Activated naive CD4-positive, alpha-beta T cell treated with anti-CD3 and anti-CD28 coated beads for 36 hours (primary cell): ENCODE results near the gene FKBP15. TPM values are rescaled to one million over a fixed set of nuclear protein-coding genes. Genes with fewer than 3 reads are reported as not detected.
"Not testable (repeated sequence)": the region's sequence is repeated elsewhere in the genome, so short reads cannot be mapped to it uniquely, and the experiment has no call there.

Experiments used
- CTCF ChIA-PET: fragments of 350-600 bp; sonication (Branson Sonifier 250); formaldehyde crosslinking; loops from one replicate; lab custom pipeline; 2021; ENCODE audit warnings: antibody characterized with exemption; lab: Charles Lee
- DNase-seq: peaks from one replicate; pipeline ENCODE4 v3.0.0-alpha.2; 2020
- H3K27ac Mint-ChIP-seq: one replicate; pipeline ENCODE4 v1.8.0; 2021; ENCODE audit warnings: mild to moderate bottlenecking, mixed read lengths
- H3K27me3 Mint-ChIP-seq: one replicate; pipeline ENCODE4 v1.8.0; 2021; ENCODE audit warnings: low read depth, mixed read lengths
- H3K36me3 Mint-ChIP-seq: one replicate; pipeline ENCODE4 v1.8.0; 2021; ENCODE audit warnings: low read depth, mixed read lengths
- H3K4me1 Mint-ChIP-seq: one replicate; pipeline ENCODE4 v1.8.0; 2021; ENCODE audit warnings: low read depth, mixed read lengths
- H3K4me3 Mint-ChIP-seq: one replicate; pipeline ENCODE4 v1.8.0; 2021; ENCODE audit warnings: mild to moderate bottlenecking, moderate library complexity, mixed read lengths
- H3K9me3 Mint-ChIP-seq: one replicate; pipeline ENCODE4 v1.8.0; 2021; ENCODE audit warnings: mixed read lengths
- intact Hi-C: fragments of 100-400 bp; cut with micrococcal nuclease; formaldehyde crosslinking; loops from one replicate; pipeline ENCODE4 v1.15.1; 2023
- total RNA-seq, 2 experiments: library from RNA; stranded (reverse); gene quantifications; one replicate each; pipeline ENCODE4 v1.2.3, GENCODE V29; 2021

The FKBP15 gene
- total RNA-seq, 2 experiments from 2014 or later: 14.7 to 15.8 TPM

DNA sequence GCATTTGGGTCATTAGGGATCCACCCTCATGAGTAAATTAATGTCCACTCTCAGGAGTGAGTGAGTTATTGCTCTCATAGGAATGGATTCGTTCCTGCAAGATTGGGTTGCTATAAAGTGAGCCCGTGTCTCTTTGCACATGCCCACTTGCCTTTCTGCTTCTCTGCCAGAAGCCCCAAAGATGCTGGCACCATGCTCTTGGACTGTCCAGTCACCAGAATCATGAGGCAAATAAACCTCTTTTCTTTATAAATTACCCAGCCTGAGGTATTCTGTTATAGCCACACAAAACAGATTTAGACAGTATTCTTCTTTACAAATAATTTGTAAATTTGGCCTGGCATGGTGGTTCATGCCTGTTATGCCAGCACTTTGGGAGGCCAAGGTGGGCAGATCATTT lies 29.7 kb upstream of the FKBP15 start:
- no peak overlapping the region for H3K4me3 Mint-ChIP-seq
- CTCF ChIA-PET: no interaction called here
- peaks cover 4% of the 10 kb centered on the region for H3K9me3 Mint-ChIP-seq
- no peak overlapping the region for H3K27ac Mint-ChIP-seq
- H3K4me1 Mint-ChIP-seq: no peaks in the 10 kb centered on the region
- H3K36me3 Mint-ChIP-seq: peaks cover 7% of the 10 kb centered on the region
- intact Hi-C loops: no loop called here
- H3K27me3 Mint-ChIP-seq: no peaks in the 10 kb centered on the region
- no peak for DNase-seq

DNA sequence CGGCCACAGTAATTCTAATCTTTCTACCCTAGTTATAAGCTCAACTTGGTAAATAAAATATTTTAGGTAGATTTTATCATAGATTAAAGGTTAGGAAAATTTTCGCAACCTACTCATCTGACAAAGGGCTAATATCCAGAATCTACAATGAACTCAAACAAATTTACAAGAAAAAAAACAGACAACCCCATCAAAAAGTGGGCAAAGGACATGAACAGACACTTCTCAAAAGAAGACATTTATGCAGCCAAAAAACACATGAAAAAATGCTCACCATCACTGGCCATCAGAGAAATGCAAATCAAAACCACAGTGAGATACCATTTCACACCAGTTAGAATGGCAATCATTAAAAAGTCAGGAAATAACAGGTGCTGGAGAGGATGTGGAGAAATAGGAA lies 28.6 kb upstream of the FKBP15 start:
- DNase-seq, H3K4me1 Mint-ChIP-seq, H3K27me3 Mint-ChIP-seq, CTCF ChIA-PET, intact Hi-C loops, H3K27ac Mint-ChIP-seq, H3K4me3 Mint-ChIP-seq, H3K36me3 Mint-ChIP-seq, H3K9me3 Mint-ChIP-seq: not testable (repeated sequence)

DNA sequence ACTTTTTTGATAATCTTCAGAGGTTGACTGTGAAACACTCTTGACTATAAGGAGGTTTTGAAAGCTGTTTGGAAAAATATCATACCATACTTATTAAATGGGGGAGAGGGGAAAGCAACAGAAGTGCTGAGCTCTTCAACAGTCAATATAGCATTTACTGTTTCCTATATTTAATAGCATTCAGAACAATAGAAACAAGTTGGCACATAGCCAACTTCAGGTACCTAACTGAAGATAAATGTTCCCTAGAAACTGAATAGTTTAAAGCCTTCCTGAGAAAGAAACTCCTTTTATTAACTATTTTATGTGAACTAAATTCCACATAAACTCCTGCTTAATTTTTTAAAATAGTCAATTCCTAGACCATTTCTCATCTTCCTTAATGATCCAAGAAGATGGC lies 26.6 kb upstream of the FKBP15 start:
- no peaks in the 10 kb centered on the region for H3K27me3 Mint-ChIP-seq
- intact Hi-C loops: no loop called here
- CTCF ChIA-PET: no interaction called here

DNA sequence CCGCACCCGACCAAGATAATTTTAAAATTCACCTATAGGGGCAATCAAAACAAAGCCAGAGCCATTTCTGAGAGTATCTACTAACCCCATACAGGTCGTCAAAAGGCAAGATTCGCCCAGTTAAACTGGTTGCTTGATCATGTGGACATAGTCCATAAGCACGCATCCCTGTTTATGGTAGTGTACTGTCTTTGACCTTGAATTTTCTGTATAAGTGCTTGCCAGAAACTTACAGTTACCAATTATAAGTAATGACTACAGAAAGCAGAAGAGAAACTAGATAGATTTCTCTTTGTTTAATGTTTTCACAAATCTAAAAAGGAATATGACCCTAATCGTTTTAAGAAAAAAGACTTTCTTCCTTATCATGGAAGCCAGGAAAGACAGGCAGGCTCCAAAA lies 25.9 kb upstream of the FKBP15 start:
- no peaks in the 10 kb centered on the region for H3K4me1 Mint-ChIP-seq
- H3K36me3 Mint-ChIP-seq: peaks cover 2% of the 10 kb centered on the region
- no peak overlapping the region for H3K4me3 Mint-ChIP-seq
- no peak for DNase-seq
- no peaks in the 10 kb centered on the region for H3K27me3 Mint-ChIP-seq
- peaks cover 4% of the 10 kb centered on the region for H3K9me3 Mint-ChIP-seq
- intact Hi-C loops: no loop called here
- H3K27ac Mint-ChIP-seq: no peak overlapping the region
- CTCF ChIA-PET: interaction anchor here (0.6 kb wide), 1 partner anchor 56 kb away, joined by 4 read pairs; no protein-coding TSS in a partner anchor

More for the DNA sequence above, 26.6 kb upstream of the FKBP15 start:
- no peak for DNase-seq
- Mint-ChIP-seq H3K27ac (no peak overlapping the region), H3K4me1 (no peaks in the 10 kb centered on the region), H3K9me3 (peaks cover 4% of the 10 kb centered on the region), H3K4me3 (no peak overlapping the region), H3K36me3 (peaks cover 2% of the 10 kb centered on the region)

DNA sequence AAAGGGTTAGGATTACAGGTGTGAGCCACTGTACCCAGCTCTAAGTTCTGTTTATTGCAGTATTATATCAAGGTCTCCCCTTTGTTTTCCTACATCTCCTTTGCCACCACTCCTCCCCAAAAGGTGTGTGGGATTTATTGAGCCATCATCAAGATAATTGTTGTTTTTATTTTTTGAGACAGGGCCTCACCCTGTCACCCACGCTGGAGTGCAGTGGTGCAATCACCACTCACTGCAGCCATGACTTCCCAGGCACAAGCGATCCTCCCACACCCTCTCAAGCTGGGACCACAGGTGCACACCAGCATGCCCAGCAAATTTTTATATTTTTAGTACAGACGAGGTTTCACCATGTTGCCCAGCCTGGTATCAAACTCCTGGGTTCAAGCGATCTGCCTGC lies 24.8 kb upstream of the FKBP15 start:
- H3K4me3 Mint-ChIP-seq: no peak overlapping the region
- intact Hi-C loops: no loop called here
- H3K4me1 Mint-ChIP-seq: no peaks in the 10 kb centered on the region
- peaks cover 4% of the 10 kb centered on the region for H3K9me3 Mint-ChIP-seq
- DNase-seq: no peak
- H3K27ac Mint-ChIP-seq: no peak overlapping the region
- peaks cover 2% of the 10 kb centered on the region for H3K36me3 Mint-ChIP-seq
- H3K27me3 Mint-ChIP-seq: no peaks in the 10 kb centered on the region
- CTCF ChIA-PET: no interaction called here

DNA sequence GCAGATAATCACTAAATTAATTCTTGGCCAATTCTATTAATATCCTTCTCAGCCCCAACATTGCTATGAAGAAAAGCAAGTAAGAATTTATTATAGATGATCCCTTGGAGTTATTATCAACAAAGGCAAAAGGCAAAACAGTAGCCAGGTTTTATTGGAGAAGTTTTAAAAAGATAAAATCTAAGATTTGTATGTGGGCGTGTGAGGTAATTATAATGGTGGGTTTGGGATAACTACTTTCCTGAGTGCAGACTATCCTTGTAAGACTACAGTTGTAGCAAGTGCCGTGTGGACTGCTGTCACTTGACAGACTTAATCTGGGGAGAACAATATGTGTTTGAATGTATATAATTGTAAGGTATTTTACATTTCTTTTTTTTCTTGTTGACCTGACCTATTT lies 23.5 kb upstream of the FKBP15 start:
- Mint-ChIP-seq H3K4me3 (no peak overlapping the region), H3K4me1 (no peaks in the 10 kb centered on the region), H3K36me3 (peaks cover 2% of the 10 kb centered on the region), H3K27me3 (no peaks in the 10 kb centered on the region), H3K9me3 (peaks cover 4% of the 10 kb centered on the region), H3K27ac (no peak overlapping the region)
- intact Hi-C loops: no loop called here
- DNase-seq: no peak
- CTCF ChIA-PET: interaction anchor here (0.8 kb wide), 1 partner anchor 47 kb away, joined by 3 read pairs; no protein-coding TSS in a partner anchor

DNA sequence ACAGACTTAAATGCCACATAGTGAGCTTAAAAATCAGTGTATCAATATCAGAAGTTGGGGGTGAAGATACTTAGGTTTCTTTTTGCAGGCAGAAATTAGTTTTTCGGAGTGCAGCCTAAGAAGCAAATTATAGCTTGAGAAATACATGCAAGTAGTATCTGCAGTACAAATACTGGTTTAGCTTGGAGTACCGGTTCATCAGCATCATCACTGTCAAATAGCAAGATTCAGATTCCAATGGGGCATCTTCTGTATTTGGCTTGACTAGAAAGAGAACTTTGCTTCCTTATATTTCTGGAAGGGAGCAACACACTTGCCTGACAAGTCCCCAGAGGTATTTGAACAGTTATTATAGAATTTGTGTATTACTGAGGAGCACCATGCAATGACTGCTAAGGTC lies 20.1 kb upstream of the FKBP15 start:
- CTCF ChIA-PET: interaction anchor here (0.6 kb wide), 2 partner anchors 169 to 1023 kb away, joined by 3 read pairs; no protein-coding TSS in a partner anchor
- Mint-ChIP-seq H3K9me3 (no peaks in the 10 kb centered on the region), H3K36me3 (no peaks in the 10 kb centered on the region), H3K4me3 (no peak overlapping the region), H3K27me3 (no peaks in the 10 kb centered on the region), H3K4me1 (no peaks in the 10 kb centered on the region), H3K27ac (no peak overlapping the region)
- intact Hi-C loops: no loop called here
- no peak for DNase-seq

DNA sequence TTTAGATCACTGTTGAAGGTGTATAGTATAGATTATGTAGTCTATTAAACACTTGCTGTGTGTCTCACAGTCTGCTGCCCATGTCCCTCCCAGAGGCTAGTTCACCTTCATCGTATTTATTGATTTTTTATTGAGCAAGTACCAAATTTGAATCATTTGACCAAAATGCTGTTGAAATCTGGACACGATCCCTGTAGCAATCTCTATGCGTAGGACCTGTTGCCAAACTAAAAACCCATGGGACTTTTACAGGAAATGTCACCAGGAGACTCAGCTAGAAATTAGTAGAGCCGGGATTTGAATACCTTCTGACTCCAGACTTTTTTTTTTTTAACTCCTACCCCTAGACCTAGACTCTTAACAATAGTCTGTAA lies 17.8 kb upstream of the FKBP15 start:
- intact Hi-C loops: no loop called here
- DNase-seq: no peak
- Mint-ChIP-seq H3K4me1 (no peaks in the 10 kb centered on the region), H3K4me3 (no peak overlapping the region), H3K9me3 (no peaks in the 10 kb centered on the region), H3K27ac (no peak overlapping the region), H3K27me3 (no peaks in the 10 kb centered on the region), H3K36me3 (no peaks in the 10 kb centered on the region)
- CTCF ChIA-PET: interaction anchor here (0.6 to 1.0 kb wide), 3 partner anchors 8 to 29 kb away, joined by 3 read pairs; partner anchors contain the start of gene FKBP15

DNA sequence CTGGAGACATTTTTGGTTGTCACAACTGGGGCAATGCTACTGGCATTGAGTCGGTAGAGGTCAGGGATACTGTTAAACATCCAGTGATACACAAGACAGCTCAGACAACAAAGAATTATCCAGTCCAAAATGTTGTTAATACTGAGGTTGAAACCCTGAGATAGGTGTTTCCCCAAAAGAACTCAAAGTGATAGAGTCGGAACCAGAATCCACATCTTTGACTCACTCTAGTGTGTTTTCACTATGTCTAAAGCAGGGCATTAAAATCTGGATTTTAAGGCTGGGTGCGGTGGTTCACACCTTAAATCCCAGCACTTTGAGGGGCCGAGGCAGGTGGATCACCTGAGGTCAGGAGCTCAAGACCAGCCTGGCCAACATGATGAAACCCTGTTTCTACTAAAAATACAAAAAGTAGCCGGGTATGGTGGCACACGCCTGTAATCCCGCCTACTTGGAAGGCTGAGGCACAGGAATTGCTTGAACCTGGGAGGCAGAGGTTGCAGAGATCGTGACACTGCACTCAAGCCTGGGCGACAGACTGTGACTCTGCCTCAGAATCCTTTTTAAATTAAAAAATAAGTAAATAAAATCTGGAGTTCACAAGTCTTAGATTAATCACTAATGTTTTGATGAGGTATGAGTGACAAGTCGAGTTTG lies 17.3 kb upstream of the FKBP15 start:
- H3K4me3 Mint-ChIP-seq: no peak overlapping the region
- no peaks in the 10 kb centered on the region for H3K36me3 Mint-ChIP-seq
- H3K9me3 Mint-ChIP-seq: no peaks in the 10 kb centered on the region
- H3K4me1 Mint-ChIP-seq: no peaks in the 10 kb centered on the region
- intact Hi-C loops: no loop called here
- H3K27ac Mint-ChIP-seq: no peak overlapping the region
- no peak for DNase-seq
- no peaks in the 10 kb centered on the region for H3K27me3 Mint-ChIP-seq
- CTCF ChIA-PET: interaction anchor here (0.7 to 1.0 kb wide), 2 partner anchors 16 to 18 kb away, joined by 3 to 4 read pairs; partner anchors contain the start of gene FKBP15

DNA sequence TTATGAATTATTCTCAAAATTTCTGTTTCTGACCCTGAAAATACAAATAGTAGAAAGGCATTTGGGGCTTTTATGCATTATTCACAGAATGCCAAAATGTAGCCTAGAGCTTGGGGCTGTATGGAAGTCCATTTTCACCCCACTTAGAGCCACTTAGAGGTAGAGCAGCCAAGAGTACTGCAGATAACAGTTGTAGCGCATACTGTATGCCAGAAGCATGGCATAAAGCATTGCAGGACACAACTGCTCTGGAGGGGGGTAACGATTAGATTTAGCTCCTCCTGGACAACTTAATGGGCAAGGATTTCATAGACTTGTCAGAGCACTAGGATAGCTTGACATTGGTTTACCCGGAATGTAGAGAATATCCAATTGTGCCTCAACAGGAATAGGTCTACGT lies 15.9 kb upstream of the FKBP15 start:
- H3K4me3 Mint-ChIP-seq: no peak overlapping the region
- no peak for DNase-seq
- no peaks in the 10 kb centered on the region for H3K36me3 Mint-ChIP-seq
- no peaks in the 10 kb centered on the region for H3K27me3 Mint-ChIP-seq
- H3K4me1 Mint-ChIP-seq: peaks cover 10% of the 10 kb centered on the region
- CTCF ChIA-PET: no interaction called here
- H3K27ac Mint-ChIP-seq: no peak overlapping the region
- intact Hi-C loops: no loop called here
- H3K9me3 Mint-ChIP-seq: no peaks in the 10 kb centered on the region

DNA sequence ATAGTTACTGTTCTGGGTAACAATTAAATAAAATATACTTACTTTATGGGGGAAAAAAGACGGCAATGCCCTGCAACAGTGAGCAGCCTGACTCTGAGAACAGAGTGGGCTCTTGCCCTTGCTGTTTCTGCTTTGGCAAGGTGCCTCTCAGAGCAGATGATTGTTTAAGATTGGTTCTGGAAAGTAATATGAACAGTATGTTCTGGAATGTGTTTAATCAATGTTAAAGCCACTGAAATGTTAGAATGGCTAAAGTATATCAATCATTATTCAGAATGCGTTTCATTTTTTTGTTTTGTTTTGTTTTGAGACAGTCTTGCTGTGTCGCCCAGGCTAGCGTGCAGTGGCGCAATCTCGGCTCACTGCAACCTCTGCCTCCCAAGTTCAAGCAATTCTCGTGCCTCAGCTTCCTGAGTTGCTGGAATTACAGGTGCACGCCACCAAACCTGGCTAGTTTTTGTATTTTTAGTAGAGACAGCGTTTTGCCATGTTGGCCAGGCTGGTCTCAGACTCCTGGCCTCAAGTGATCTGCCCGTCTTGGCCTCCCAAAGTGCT lies 14.7 kb upstream of the FKBP15 start:
- H3K27ac Mint-ChIP-seq, CTCF ChIA-PET: not testable (repeated sequence)

DNA sequence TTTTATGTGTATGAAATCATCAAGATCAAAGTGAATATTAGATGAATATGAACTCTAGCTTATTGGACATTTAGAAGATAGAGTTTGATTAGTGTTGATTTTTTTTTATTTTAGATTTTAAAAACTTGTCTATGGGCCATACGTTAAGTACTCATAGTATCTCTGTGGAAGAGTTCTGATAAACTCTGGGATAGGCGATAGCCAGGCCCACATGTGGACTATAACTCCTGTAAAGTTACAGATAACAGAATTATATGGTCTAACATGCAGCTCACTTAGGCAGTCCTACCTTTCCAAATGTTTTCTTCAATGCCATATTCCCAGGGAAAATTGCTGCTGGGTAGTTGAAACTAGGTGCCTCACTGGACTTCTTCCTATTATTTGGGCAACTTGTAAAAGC lies 10.6 kb upstream of the FKBP15 start:
- intact Hi-C loops: no loop called here
- H3K4me1 Mint-ChIP-seq: peaks cover 25% of the 10 kb centered on the region
- peaks cover 1% of the 10 kb centered on the region for H3K9me3 Mint-ChIP-seq
- H3K27me3 Mint-ChIP-seq: no peaks in the 10 kb centered on the region
- no peak for DNase-seq
- H3K36me3 Mint-ChIP-seq: no peaks in the 10 kb centered on the region
- no peak overlapping the region for H3K27ac Mint-ChIP-seq
- CTCF ChIA-PET: interaction anchor here (0.6 kb wide), 1 partner anchor 42 kb away, joined by 4 read pairs; no protein-coding TSS in a partner anchor
- H3K4me3 Mint-ChIP-seq: no peak overlapping the region

More for the DNA sequence above, 14.7 kb upstream of the FKBP15 start:
- H3K27me3 Mint-ChIP-seq, H3K9me3 Mint-ChIP-seq, H3K4me1 Mint-ChIP-seq, DNase-seq, H3K4me3 Mint-ChIP-seq, H3K36me3 Mint-ChIP-seq, intact Hi-C loops: not testable (repeated sequence)
